K562 (cell line): ENCODE results near the gene ACSL6. TPM values are rescaled to one million over a fixed set of nuclear protein-coding genes. Genes with fewer than 3 reads are reported as not detected.

Source experiments
- ATAC-seq: fragments of 200-7000 bp; cut with Tn5 transposase; 3 replicates; pipeline ENCODE4 v1.9.1; 2020; ENCODE audit warnings: moderate library complexity
- BruUV-seq: library from RNA; stranded (reverse); fragments of 400-500 nt; replicated peaks from 2 replicates; lab custom pipeline; 2021; lab: Mats Ljungman, UMichigan
- CTCF ChIA-PET: fragments of 300-600 bp; formaldehyde crosslinking; extraction: SDS; loops from one replicate; lab custom pipeline; 2021; ENCODE audit warnings: low intra/inter-chr PET ratio; lab: Yijun Ruan, JAX
- POLR2A ChIA-PET: fragments of 300-600, 350-650 bp; sonication (Branson Sonifier 250); formaldehyde crosslinking; extraction: SDS; loops from one replicate; lab custom pipeline; 2021; ENCODE audit warnings: antibody characterized with exemption, inconsistent platforms; lab: Yijun Ruan, JAX
- DNase-seq, 4 experiments: peaks; one replicate each; pipeline versions ENCODE4 v3.0.0 to v3.0.0-alpha.2; 2011 to 2018; ENCODE audit warnings: low spot score in 3 of 4, mixed read lengths in 3 of 4; ENCODE audit errors: extremely low read depth in 1 of 4
- FAIRE-seq: peaks from 2 replicates; lab custom pipeline; 2011; peaks lifted over from hg19 to GRCh38; lab: Jason Lieb, UNC
- H2AFZ ChIP-seq: 2 replicates; pipeline ENCODE4 v1.6.0; 2011; ENCODE audit warnings: low read depth, low read length, control low read depth, inconsistent platforms
- H3K27ac ChIP-seq: fragments of 200-600 bp; 3 replicates; pipeline ENCODE4 v1.8.0; 2011; ENCODE audit warnings: low read depth, mild to moderate bottlenecking, control low read depth, inconsistent platforms, low read length, moderate library complexity, mixed read lengths; ENCODE audit errors: extremely low read depth
- H3K27me3 ChIP-seq, 2 experiments: fragments of 300-600 bp in 1 of 2; 2 replicates in 1 of 2; 3 replicates in 1 of 2; pipeline versions ENCODE4 v1.6.0 to v1.8.0; 2011; ENCODE audit warnings: inconsistent platforms in 2 of 2, low read length in 2 of 2, mild to moderate bottlenecking in 1 of 2, mixed read lengths in 1 of 2, moderate library complexity in 1 of 2; ENCODE audit not compliant: control insufficient read depth in 2 of 2, insufficient read depth in 2 of 2
- H3K36me3 ChIP-seq: fragments of 300-600 bp; 3 replicates; pipeline ENCODE4 v1.8.0; 2011; ENCODE audit warnings: mild to moderate bottlenecking, low read length, inconsistent platforms; ENCODE audit not compliant: control insufficient read depth, insufficient read depth
- H3K4me1 ChIP-seq, 2 experiments: fragments of 200-600 bp in 1 of 2; replicated peaks in 1 of 2; 2 replicates in 1 of 2; 3 replicates in 1 of 2; pipeline versions ENCODE4 v1.5.1 to v1.8.0; 2011; ENCODE audit warnings: inconsistent platforms in 2 of 2, low read length in 2 of 2, mild to moderate bottlenecking in 1 of 2, mixed read lengths in 1 of 2, moderate library complexity in 1 of 2; ENCODE audit not compliant: control insufficient read depth in 2 of 2, insufficient read depth in 2 of 2
- H3K4me2 ChIP-seq: 2 replicates; pipeline ENCODE4 v1.6.1; 2011; ENCODE audit warnings: low read length, control low read depth, inconsistent platforms, mixed read lengths; ENCODE audit not compliant: insufficient read depth
- H3K4me3 ChIP-seq: fragments of 200-600 bp; sonication (generic), shearing (Covaris generic); 2 replicates; pipeline ENCODE4 v1.5.1; 2016; ENCODE audit warnings: control low read depth, inconsistent platforms
- H3K79me2 ChIP-seq: fragments of 200-600 bp; 3 replicates; pipeline ENCODE4 v1.8.0; 2011; ENCODE audit warnings: low read length, inconsistent platforms; ENCODE audit not compliant: control insufficient read depth, insufficient read depth
- H3K9ac ChIP-seq, 2 experiments: 2 replicates each; pipeline versions ENCODE4 v1.6.0 to v1.6.1; 2011; ENCODE audit warnings: low read depth in 2 of 2, low read length in 2 of 2, control low read depth in 1 of 2, inconsistent platforms in 1 of 2, mild to moderate bottlenecking in 1 of 2, mixed read lengths in 1 of 2; ENCODE audit not compliant: insufficient read depth in 1 of 2
- H3K9me1 ChIP-seq: one replicate; pipeline ENCODE4 v1.6.0; 2011; ENCODE audit warnings: inconsistent platforms, mild to moderate bottlenecking, low read length, moderate library complexity; ENCODE audit not compliant: control insufficient read depth, insufficient read depth
- H3K9me3 ChIP-seq: replicated peaks from 2 replicates; pipeline ENCODE4 v1.5.1; 2011; ENCODE audit warnings: low read depth, low read length, inconsistent platforms; ENCODE audit not compliant: control insufficient read depth, insufficient read depth
- H4K20me1 ChIP-seq: replicated peaks from 2 replicates; pipeline ENCODE4 v1.6.1; 2011; ENCODE audit warnings: low read length, inconsistent platforms, mixed read lengths; ENCODE audit not compliant: control insufficient read depth, insufficient read depth
- FUS ChIP-seq: fragments of 200-400 bp; formaldehyde crosslinking; optimal IDR thresholded peaks from 2 replicates; pipeline ENCODE3; 2017; ENCODE audit warnings: low read depth, low read length
- MBD2 ChIP-seq: sonication (generic); IDR thresholded peaks from 2 replicates; pipeline ENCODE4 v1.6.1; 2016; ENCODE audit warnings: low read depth, borderline replicate concordance
- RBM39 ChIP-seq: fragments of 200-400 bp; formaldehyde crosslinking; optimal IDR thresholded peaks from 2 replicates; pipeline ENCODE3; 2018; ENCODE audit warnings: low read depth, low read length
- ZNF263 ChIP-seq: sonication (generic); formaldehyde crosslinking; IDR thresholded peaks from 2 replicates; pipeline ENCODE4 v1.8.0; 2022; ENCODE audit warnings: mild to moderate bottlenecking, missing genetic modification reagents, borderline replicate concordance
- WGBS: fragments of 100-300 bp; shearing (Covaris generic); methylation state at CpG from one replicate; pipeline ENCODE4 v1.1.6; 2016; ENCODE audit warnings: low coverage, mixed read lengths; ENCODE audit not compliant: insufficient coverage; ENCODE audit errors: missing lambda C conversion rate; 5-methylcytosine and 5-hydroxymethylcytosine counted together
- in situ Hi-C: fragments of 300-500 bp; cut with MboI; formaldehyde crosslinking; loops from 4 replicates; pipeline ENCODE4 v1.15.0; 2018; ENCODE audit warnings: inconsistent platforms, mixed read lengths
- intact Hi-C: fragments of 100-400 bp; cut with micrococcal nuclease; formaldehyde crosslinking; loops from 2 replicates; pipeline ENCODE4 v1.14.2; 2022
- polyA plus RNA-seq, 8 experiments: library from polyadenylated mRNA; depleted of rRNA in 4 of 8; stranded (reverse) in 5 of 8; unstranded in 3 of 8; fragments of >200 nt; fragmentation: Nextera tagmentation in 2 of 8; fragmentation: Illumina TruSeq in 1 of 8; extraction: Ambion mirVana in 2 of 8; extraction: Trizol in 1 of 8; gene quantifications; 2 replicates each; pipeline versions ENCODE4 v1.2.1 to v1.2.3, GENCODE V29; 2011 to 2014; ENCODE audit warnings: inconsistent platforms in 1 of 8, missing spikeins in 1 of 8
- total RNA-seq, 7 experiments: library from RNA; depleted of rRNA in 6 of 7; stranded (reverse); fragments of >200 nt in 6 of 7; fragmentation: Illumina TruSeq in 2 of 7; extraction: Trizol in 2 of 7; gene quantifications; 2 replicates each; pipeline versions ENCODE4 v1.2.1 to v1.2.3, GENCODE V29; 2011 to 2021; ENCODE audit warnings: low replicate concordance in 1 of 7
- TF ChIP-seq, protein P1 (sequence below), 2 experiments: fragments of 150-350 bp in 1 of 2; IDR thresholded peaks; 2 replicates each; pipeline ENCODE4 v1.6.1; 2012 to 2016; ENCODE audit warnings: low read depth in 2 of 2, low read length in 2 of 2, mild to moderate bottlenecking in 1 of 2, moderate library complexity in 1 of 2
- TF ChIP-seq, protein P2 (sequence below): fragments of 450-650 bp; IDR thresholded peaks from 2 replicates; pipeline ENCODE4 v1.7.0; 2016; ENCODE audit warnings: borderline replicate concordance
- TF ChIP-seq, protein P3 (sequence below): fragments of 450-650 bp; IDR thresholded peaks from 2 replicates; pipeline ENCODE4 v1.6.1; 2016; ENCODE audit warnings: antibody characterized with exemption
- TF ChIP-seq, protein P4 (sequence below): fragments of 250-450 bp; sonication (Bioruptor Pico); IDR thresholded peaks from 2 replicates; pipeline ENCODE4 v1.8.0; 2022; ENCODE audit warnings: moderate library complexity, mild to moderate bottlenecking, inconsistent platforms

Gene ACSL6
- total and polyA plus RNA-seq, 9 of the 15 experiments (the other 6 are each of a cell fraction or from before 2014, with no cell fraction given) = 0.50 to 1.5 (median 0.69) TPM

DNA sequence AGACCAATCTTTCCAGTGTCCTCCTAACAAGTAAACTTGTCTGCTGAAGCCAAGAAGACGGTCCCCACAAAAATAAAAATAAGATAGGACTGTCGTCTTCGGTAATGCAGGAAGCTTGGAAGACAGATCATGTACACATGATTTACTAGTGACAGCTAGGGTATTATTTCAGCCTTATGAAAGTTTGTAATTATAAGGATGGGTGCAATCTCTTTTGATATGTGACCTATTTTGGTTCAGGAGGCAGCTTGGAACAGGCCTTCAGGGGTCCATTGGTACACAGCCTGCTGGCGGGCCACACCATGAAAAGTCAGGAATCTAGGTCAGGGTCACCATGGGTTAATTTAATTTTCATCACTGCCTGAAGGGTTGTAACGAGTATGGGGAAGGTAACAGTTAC lies 52.3 kb downstream of the ACSL6 start:
- no TSS peak for BruUV-seq
- no peaks in the 10 kb centered on the region for H3K36me3 ChIP-seq
- no peak overlapping the region for H3K9ac ChIP-seq
- no peak overlapping the region for H3K27ac ChIP-seq
- H3K9me3 ChIP-seq = no peaks in the 10 kb centered on the region
- no peaks in the 10 kb centered on the region for H4K20me1 ChIP-seq
- CTCF ChIA-PET = no interaction called here
- 51% methylated on average over 5 of the region's 5 CpGs for WGBS
- no peak overlapping the region for H3K4me3 ChIP-seq
- DNase-seq (no peak), FAIRE-seq (no peak), ATAC-seq (no peak)
- H2AFZ ChIP-seq = no peak overlapping the region
- POLR2A ChIA-PET = no interaction called here
- TF ChIP-seq, protein P1, sequence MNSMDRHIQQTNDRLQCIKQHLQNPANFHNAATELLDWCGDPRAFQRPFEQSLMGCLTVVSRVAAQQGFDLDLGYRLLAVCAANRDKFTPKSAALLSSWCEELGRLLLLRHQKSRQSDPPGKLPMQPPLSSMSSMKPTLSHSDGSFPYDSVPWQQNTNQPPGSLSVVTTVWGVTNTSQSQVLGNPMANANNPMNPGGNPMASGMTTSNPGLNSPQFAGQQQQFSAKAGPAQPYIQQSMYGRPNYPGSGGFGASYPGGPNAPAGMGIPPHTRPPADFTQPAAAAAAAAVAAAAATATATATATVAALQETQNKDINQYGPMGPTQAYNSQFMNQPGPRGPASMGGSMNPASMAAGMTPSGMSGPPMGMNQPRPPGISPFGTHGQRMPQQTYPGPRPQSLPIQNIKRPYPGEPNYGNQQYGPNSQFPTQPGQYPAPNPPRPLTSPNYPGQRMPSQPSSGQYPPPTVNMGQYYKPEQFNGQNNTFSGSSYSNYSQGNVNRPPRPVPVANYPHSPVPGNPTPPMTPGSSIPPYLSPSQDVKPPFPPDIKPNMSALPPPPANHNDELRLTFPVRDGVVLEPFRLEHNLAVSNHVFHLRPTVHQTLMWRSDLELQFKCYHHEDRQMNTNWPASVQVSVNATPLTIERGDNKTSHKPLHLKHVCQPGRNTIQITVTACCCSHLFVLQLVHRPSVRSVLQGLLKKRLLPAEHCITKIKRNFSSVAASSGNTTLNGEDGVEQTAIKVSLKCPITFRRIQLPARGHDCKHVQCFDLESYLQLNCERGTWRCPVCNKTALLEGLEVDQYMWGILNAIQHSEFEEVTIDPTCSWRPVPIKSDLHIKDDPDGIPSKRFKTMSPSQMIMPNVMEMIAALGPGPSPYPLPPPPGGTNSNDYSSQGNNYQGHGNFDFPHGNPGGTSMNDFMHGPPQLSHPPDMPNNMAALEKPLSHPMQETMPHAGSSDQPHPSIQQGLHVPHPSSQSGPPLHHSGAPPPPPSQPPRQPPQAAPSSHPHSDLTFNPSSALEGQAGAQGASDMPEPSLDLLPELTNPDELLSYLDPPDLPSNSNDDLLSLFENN (IDR thresholded peaks at IDR 0.05; ENCODE audit: low read depth in 2 of 2, low read length in 2 of 2) = no peak
- TF ChIP-seq, protein P2, sequence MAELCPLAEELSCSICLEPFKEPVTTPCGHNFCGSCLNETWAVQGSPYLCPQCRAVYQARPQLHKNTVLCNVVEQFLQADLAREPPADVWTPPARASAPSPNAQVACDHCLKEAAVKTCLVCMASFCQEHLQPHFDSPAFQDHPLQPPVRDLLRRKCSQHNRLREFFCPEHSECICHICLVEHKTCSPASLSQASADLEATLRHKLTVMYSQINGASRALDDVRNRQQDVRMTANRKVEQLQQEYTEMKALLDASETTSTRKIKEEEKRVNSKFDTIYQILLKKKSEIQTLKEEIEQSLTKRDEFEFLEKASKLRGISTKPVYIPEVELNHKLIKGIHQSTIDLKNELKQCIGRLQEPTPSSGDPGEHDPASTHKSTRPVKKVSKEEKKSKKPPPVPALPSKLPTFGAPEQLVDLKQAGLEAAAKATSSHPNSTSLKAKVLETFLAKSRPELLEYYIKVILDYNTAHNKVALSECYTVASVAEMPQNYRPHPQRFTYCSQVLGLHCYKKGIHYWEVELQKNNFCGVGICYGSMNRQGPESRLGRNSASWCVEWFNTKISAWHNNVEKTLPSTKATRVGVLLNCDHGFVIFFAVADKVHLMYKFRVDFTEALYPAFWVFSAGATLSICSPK = no peak
- TF ChIP-seq RBM39 (no peak), ZNF263 (CRISPR knock-in tag) (no peak), MBD2 (no peak), FUS (no peak)
- TF ChIP-seq, protein P3, sequence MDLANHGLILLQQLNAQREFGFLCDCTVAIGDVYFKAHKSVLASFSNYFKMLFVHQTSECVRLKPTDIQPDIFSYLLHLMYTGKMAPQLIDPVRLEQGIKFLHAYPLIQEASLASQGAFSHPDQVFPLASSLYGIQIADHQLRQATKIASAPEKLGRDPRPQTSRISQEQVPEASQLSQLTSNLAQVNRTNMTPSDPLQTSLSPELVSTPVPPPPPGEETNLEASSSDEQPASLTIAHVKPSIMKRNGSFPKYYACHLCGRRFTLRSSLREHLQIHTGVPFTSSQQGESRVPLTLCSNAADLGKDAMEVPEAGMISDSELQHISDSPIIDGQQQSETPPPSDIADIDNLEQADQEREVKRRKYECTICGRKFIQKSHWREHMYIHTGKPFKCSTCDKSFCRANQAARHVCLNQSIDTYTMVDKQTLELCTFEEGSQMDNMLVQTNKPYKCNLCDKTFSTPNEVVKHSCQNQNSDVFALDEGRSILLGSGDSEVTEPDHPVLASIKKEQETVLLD = no peak
- TF ChIP-seq, protein P4, sequence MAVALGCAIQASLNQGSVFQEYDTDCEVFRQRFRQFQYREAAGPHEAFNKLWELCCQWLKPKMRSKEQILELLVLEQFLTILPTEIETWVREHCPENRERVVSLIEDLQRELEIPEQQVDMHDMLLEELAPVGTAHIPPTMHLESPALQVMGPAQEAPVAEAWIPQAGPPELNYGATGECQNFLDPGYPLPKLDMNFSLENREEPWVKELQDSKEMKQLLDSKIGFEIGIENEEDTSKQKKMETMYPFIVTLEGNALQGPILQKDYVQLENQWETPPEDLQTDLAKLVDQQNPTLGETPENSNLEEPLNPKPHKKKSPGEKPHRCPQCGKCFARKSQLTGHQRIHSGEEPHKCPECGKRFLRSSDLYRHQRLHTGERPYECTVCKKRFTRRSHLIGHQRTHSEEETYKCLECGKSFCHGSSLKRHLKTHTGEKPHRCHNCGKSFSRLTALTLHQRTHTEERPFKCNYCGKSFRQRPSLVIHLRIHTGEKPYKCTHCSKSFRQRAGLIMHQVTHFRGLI = no peak
- intact Hi-C loops = no loop called here
- no peaks in the 10 kb centered on the region for H3K9me1 ChIP-seq
- no peaks in the 10 kb centered on the region for H3K79me2 ChIP-seq
- no peaks in the 10 kb centered on the region for H3K27me3 ChIP-seq
- in situ Hi-C loops = no loop called here
- no peaks in the 10 kb centered on the region for H3K4me1 ChIP-seq
- H3K4me2 ChIP-seq = no peak overlapping the region
